Activated CD4-positive, alpha-beta T cell treated with anti-CD3 and anti-CD28 coated beads, Interleukin-2, amount 50 U/mL, for 48 hours (primary cell): ENCODE measurements around the gene ALDH1A2.

Experiments
- DNase-seq, 2 experiments: peaks; one replicate each; pipeline ENCODE4 v3.0.0-alpha.2; 2020

ALDH1A2 gene

DNA sequence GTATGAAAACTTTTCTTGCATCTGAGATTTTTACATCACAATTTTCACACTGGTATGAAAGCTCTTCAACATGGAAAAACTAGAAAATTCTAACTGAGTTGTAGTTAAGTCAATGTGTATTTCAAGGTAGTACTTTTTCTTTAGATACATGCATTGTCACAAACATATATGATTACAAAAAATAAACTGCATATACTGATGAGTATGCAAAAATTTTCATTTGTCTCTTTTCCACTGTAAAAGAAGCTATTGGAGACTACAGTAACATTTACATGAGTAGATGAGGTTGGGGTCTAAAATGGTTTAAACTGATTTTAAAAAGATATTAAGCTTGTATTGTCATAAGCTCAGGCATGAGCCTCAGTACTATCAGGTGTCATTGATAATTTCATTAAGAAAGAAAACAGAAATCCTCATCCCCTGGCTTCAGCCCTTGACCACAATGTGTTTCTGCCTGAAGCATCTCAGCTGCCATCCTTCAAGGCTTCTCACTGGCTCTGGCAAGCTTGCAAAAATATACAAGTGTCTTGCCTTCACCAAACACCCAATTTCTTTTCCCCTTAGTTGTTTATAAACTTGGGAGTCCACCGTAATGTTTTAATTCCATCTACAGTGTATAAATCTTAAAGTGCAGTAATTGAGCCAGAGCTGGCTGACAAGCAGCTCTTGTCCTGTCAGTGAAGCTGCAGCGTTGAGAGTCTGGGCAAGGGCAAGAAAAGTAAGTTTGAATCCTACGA lies 71.9 kb downstream of the ALDH1A2 start:
- no peak for DNase-seq

DNA sequence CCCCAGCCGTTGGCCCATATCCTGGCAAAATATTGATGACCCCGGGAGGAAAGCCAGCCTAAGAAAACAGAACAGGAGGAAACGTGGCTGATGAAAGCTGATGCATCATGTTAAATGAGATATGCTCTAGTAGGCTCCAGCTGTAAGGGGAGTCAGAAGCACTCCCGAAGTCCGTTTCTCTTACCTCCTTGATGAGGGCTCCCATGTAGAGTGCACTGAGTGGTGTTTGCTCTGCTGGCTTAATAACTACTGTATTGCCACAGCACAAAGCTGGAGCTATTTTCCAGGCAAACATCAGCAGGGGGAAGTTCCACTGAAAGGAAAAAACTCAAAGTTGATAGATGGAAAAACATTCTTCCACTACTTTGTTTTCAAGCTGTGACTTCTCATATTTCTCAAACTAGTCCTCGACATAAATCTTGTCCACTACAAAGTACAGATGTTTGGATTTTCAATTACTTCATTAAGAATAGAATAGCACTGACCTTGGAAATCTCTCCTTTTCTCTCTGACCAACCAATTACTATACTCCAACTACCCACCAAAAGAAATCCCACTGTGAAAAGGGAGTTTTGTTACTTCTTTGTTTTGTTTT lies 72.7 kb downstream of the ALDH1A2 start:
- no peak for DNase-seq

GRCh38 chr15:57973534-57973933 lies 92.0 kb downstream of the ALDH1A2 start:
- no peak for DNase-seq

DNA sequence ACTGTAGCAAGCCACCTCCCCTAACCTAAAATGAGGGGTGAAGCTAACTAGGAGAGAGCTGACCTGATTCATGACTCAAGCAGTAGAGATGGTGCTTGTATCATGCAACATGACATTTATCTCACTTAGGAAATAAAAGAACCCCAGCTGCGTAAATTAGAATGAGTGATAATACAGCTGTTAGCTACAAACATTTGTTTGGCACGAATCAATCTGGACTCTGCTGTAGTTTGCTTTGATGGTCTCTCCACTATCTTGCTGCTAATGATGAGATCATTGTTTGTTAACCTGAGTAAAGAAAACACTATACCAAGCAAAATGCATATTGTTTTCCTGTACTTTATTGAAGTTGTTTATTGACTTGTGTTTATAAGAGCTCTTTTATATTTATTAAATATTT lies 92.6 kb downstream of the ALDH1A2 start:
- no peak for DNase-seq

DNA sequence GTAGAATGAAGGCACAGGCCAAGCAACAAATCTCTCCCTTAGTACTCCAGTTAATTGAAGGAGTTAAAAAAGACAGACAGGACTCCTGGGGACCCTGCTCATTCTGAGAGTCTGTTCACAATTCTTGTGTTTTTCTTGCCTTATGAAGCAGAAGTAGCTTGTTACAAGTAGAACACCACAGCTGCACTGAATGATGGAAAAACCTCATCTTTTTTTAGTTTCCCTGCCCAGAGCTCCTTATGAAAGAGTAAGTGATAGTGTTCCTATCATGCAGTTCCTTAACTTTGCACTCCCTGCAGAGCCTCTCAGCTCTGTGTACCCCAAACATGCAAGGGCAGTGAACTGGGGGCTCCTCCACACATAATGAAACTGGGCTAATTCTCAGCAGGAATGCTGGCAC lies 95.5 kb downstream of the ALDH1A2 start:
- DNase-seq: no peak

GRCh38 chr15:57969355-57969754 lies 96.2 kb downstream of the ALDH1A2 start:
- DNase-seq: no peak

DNA sequence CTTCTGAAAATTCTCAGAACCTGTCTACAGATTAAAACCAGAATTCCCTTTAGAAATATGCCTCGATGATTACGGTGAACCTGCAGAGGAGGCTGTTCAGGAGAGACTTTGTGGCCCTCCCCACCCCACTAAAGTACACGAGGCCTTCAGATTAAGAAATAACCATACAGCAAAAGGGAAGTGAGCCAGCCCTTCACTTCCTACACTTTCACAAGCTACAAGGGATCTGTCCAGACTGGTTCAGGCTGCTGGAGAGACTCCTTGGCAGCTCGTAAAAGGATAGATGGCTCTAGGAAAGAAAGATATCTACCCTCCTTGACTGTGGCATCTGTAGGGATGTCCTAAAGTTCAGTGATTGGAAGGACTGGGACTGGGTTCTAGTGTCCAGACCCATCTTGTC lies 102.6 kb downstream of the ALDH1A2 start:
- DNase-seq: no peak

GRCh38 chr15:57961919-57962318 lies 103.6 kb downstream of the ALDH1A2 start:
- DNase-seq: no peak

DNA sequence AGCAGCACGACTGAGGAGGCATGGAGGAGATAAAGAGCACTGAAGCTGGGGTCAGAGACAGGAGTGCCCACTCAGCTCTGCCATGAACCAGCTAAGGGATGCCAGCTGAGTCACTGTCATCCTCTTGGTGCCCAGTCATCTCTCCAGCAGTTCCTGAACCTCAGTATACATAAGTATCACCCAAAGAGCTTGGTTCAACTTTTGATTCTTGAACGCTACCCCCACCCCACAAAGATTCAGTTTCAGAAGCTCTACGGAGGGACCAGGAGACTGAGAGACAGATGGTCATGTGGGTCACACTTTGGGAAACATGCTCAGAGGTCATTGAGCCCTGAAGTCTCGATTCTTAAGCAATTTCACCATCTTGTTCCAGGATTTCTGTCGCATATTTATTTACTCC lies 108.4 kb downstream of the ALDH1A2 start:
- no peak for DNase-seq

DNA sequence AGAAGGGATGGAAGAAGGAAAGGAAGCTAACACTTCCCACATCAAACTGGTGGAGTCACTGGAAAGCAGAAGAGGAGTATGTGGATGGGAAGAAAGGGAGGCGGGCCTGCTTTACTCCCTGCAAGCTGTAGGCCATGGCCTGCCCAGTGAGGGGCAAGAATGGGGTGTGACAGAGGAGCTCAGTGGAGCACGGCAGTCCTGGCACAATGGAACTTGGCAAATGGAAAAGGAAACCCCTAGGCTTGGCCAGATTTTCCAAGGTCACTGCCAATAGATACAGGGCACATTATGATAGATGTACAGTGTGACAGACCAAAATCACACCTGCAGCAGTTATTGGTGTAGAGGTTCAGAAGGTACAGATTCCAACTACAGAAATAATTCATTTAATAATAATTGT lies 111.6 kb downstream of the ALDH1A2 start:
- DNase-seq: no peak

DNA sequence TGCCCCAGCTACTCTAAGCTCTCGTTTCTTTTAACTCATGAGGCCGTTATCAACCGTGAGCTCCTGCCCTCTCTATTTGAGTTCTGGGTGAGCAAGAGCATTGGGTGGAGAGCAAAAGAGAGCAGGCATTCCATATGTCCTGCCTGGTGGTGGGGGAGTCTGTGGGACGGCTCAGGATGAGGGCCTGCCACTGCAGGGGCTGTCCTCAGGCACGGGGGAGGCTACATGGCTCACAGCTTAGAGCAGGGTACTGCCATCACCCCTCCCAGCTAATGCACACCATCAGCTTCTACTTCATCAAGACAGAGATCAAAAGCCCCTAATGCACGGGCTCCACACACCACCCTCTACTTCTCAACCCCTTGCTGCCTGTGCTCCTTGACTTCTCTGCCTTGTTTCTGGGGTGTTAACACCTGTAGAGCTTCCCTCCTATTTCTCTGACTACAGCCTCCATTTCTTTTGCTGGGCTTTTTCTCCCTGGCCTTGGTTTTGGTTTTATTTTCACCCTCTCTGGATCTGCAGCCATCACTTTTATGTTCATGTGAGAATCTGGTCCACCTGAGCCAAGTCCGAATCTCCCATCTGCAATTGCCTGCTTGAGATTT lies 114.1 kb downstream of the ALDH1A2 start:
- no peak for DNase-seq

GRCh38 chr15:57950381-57950946 lies 115.0 kb downstream of the ALDH1A2 start:
- no peak for DNase-seq

DNA sequence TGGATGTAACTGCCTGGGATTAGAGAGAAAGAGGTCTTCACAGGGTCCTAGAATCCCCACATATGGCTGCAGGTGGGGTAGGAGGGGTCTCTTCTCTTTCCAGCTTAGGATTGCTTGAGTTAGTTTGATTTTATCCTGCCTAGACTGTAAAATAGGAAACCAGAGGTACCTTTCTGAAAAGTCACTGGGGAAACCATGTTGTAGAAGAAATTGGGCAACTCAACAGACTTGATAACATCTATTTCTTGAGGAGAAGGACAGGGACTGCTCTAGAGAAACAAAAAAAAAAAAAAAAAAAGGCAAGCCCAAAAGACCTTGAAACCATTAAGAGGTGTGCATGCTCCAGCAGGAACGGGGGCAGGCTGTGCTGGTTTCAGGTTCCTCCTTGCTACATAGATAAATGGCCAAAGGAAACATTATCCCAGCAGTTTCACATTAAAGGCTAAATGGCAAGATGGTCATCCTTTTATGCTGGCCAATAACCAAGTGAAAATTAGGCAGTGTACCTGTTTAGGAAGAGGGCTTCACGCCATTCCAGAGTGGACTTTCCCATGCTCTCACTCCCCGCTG lies 116.1 kb downstream of the ALDH1A2 start:
- no peak for DNase-seq

GRCh38 chr15:57948351-57949289 lies 116.9 kb downstream of the ALDH1A2 start:
- no peak for DNase-seq

- DNase-seq: no peak
Observed at GRCh38 chr15:57947781-57948180, 117.7 kb downstream of the ALDH1A2 start.

- DNase-seq: no peak
Observed at GRCh38 chr15:57947282-57947681, 118.2 kb downstream of the ALDH1A2 start.

GRCh38 chr15:57946491-57947048 lies 118.9 kb downstream of the ALDH1A2 start:
- DNase-seq: no peak

GRCh38 chr15:57945616-57946015 lies 119.9 kb downstream of the ALDH1A2 start:
- DNase-seq: no peak

DNA sequence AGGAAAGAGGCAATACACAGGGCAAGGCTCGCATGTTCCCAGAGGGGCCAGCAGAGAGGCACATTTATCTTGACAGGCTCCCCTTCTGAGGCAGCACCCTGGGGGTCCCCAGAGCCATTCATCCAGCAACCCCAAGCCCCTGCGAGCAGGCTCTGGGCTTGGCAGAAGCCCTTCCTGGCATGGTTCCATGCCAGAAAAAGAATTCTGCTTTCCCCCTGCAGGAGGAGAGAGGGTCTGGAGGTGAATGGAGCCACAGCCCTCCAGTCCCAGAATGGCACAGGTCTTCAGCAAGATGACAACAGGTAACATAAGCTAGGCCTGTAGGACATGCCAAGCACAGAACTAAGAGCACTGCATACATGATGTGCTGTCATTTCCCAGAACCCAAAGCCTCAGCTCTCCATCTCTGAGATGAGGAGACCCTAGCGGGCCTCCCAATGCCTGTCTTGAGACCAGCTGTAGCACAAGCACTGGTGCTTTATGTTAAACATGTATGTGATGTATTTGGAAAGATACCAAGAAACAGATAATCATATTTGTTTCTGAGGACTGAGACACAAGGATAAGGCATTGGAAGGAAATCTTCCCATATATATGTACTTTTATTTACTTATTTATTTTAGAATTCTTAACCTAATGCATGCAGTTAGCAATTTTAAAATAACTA lies 121.6 kb downstream of the ALDH1A2 start:
- no peak for DNase-seq

DNA sequence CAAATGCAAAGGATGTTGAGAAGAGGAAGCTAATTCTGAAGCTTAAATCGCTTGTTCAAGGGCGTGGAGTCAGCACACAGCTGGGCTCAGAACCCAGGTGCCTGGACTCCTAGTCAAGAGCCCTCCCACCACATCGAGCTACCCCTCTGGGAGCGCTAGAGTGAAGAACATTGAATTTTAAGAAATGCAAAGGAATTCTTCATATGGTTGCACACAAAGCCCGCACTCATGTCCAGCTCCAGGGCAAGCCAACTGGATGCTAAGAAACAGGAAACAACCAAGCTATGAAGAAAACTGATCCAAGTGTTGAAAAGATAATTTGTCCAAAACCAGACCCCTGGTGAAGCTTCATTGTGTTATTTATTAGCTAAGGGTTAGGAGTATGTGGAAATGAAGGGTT lies 122.3 kb downstream of the ALDH1A2 start:
- no peak for DNase-seq

GRCh38 chr15:57941816-57942215 lies 123.7 kb downstream of the ALDH1A2 start:
- no peak for DNase-seq

DNA sequence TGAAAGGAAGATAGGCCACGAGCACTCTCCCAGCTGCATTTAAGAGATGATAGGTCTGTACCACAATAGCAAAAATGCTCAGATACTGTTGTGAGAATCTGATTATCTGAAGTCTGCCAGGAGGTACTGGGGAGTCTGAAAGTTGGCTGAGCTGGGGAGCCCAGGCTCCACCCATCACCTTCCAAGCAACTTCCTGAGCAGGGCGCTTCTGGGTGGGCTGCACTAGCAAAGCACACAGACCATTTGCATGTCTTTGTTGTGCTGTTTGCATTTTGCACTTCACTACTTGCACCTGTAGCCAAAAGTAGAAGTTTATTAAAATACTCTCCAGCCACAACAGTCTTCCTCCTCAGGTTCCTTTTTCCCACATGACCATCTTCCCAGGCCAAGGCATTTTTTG lies 133.2 kb downstream of the ALDH1A2 start:
- no peak for DNase-seq
